ENCODE data around the gene MARCHF4. TPM values are rescaled to one million over a fixed set of nuclear protein-coding genes. Genes with fewer than 3 reads are reported as not detected.

Gene MARCHF4
- total RNA-seq, 4 donors from 2014 or later = 0.14 to 1.4 TPM; not detected in 2

DNA sequence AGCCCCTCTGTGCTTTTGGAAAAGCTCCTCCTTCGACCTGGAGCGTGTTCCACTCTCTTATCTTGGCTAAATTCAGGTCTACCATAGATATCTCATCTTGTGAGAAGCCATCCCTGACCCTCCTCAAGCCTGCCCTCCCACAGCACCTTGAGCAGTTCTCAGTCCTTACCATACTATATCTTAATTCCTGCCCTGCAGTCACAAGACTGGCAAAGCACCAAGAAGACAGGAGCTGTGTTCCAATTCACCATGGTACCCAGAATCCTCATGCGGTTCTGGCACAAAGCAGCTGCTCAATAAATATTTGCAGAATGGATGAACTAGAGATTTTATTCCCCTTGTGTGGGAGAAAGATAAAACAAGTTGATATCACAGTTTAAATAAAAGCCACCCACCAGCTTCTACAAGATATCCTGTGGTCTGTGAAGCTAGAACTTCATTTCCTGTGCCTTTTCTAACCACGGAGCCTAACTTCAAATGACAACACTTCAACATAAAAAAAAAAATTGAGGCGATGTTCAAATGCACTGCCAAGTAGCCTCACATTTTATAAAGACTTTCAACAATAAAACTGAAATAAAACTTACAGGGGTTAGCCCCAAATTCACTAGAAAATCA is 19.5 kb downstream of the MARCHF4 start:
- H3K27me3 ChIP-seq = no peaks in the 10 kb centered on the region
- no peaks in the 10 kb centered on the region for H3K9me3 ChIP-seq
- in situ Hi-C loops (cut with MboI; ENCODE audit: low pct_ligation_motif_present in 1 of 4, low pct_unique_long_range_greater_than_20kb in 1 of 4, low sequenced_read_pairs in 3 of 4) (no loop called here), intact Hi-C loops (cut with DNase I; ENCODE audit: low total_unique reads) (no loop called here)
- no peak for DNase-seq
- 44 to 65% methylated on average over 2 to 5 of the region's 5 CpGs for WGBS, 2 donors (ENCODE audit: low coverage in 1 of 2)
- no peaks in the 10 kb centered on the region for H3K36me3 ChIP-seq
- no peak overlapping the region for H3K4me3 ChIP-seq
- TF ChIP-seq POLR2AphosphoS5 (IDR thresholded peaks at IDR 0.05) = no peak
- TF ChIP-seq EP300 (IDR thresholded peaks at IDR 0.05; ENCODE audit: low read depth) = no peak
- TF ChIP-seq, protein P1, sequence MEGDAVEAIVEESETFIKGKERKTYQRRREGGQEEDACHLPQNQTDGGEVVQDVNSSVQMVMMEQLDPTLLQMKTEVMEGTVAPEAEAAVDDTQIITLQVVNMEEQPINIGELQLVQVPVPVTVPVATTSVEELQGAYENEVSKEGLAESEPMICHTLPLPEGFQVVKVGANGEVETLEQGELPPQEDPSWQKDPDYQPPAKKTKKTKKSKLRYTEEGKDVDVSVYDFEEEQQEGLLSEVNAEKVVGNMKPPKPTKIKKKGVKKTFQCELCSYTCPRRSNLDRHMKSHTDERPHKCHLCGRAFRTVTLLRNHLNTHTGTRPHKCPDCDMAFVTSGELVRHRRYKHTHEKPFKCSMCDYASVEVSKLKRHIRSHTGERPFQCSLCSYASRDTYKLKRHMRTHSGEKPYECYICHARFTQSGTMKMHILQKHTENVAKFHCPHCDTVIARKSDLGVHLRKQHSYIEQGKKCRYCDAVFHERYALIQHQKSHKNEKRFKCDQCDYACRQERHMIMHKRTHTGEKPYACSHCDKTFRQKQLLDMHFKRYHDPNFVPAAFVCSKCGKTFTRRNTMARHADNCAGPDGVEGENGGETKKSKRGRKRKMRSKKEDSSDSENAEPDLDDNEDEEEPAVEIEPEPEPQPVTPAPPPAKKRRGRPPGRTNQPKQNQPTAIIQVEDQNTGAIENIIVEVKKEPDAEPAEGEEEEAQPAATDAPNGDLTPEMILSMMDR (IDR thresholded peaks at IDR 0.05) = no peak
- no peak for TF ChIP-seq POLR2A (IDR thresholded peaks at IDR 0.05)
- peak overlapping the region in 3 of 4 donors; percentile 4 to 38 (median 36) for H3K27ac ChIP-seq
- no peaks in the 10 kb centered on the region for H3K4me1 ChIP-seq

GRCh38 chr2:216351172-216351925 is 20.9 kb downstream of the MARCHF4 start:
- WGBS, 2 donors (ENCODE audit: low coverage in 1 of 2) = 80 to 82% methylated on average over 5 of the region's 5 CpGs
- Histone ChIP-seq H3K4me3 (no peak overlapping the region), H3K27me3 (no peaks in the 10 kb centered on the region), H3K36me3 (no peaks in the 10 kb centered on the region), H3K9me3 (no peaks in the 10 kb centered on the region), H3K4me1 (no peaks in the 10 kb centered on the region), H3K27ac (no peak overlapping the region)
- in situ Hi-C loops (cut with MboI; ENCODE audit: low pct_ligation_motif_present in 1 of 4, low pct_unique_long_range_greater_than_20kb in 1 of 4, low sequenced_read_pairs in 3 of 4) = no loop called here
- TF ChIP-seq POLR2A (IDR thresholded peaks at IDR 0.05) (no peak), EP300 (IDR thresholded peaks at IDR 0.05; ENCODE audit: low read depth) (no peak), POLR2AphosphoS5 (IDR thresholded peaks at IDR 0.05) (no peak)
- TF ChIP-seq, protein P1 (IDR thresholded peaks at IDR 0.05) = no peak
- intact Hi-C loops (cut with DNase I; ENCODE audit: low total_unique reads) = no loop called here
- no peak for DNase-seq

DNA sequence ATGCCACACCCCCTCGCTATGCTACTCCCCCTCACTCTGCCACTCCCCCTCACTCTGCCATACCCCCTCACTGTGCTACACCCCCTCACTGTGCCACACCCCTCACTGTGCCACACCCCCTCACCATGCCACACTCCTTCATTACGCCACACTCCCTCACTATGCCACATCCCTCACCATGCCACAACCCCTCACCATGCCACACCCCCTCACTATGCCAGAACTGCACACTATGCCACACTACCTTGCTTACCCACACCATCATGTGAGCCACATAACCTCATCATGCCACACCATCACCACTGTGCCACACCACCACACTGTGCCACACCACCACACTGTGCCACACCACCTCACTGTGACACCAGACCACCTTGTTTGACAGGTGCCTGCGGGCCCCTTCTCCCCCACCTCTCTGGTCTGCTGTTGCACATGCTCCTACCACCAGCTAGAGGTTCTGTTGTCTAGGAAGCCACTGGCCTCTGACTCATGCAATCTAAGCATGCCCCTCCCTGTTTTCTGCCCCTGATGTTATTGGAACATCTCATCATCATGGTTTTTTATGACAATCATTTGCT is 22.0 kb downstream of the MARCHF4 start:
- Histone ChIP-seq H3K9me3 (no peaks in the 10 kb centered on the region), H3K27ac (no peak overlapping the region), H3K4me3 (no peak overlapping the region), H3K27me3 (no peaks in the 10 kb centered on the region), H3K4me1 (no peaks in the 10 kb centered on the region), H3K36me3 (no peaks in the 10 kb centered on the region)
- TF ChIP-seq POLR2A (IDR thresholded peaks at IDR 0.05) = no peak
- TF ChIP-seq, protein P1 (IDR thresholded peaks at IDR 0.05) = no peak
- no peak for TF ChIP-seq POLR2AphosphoS5 (IDR thresholded peaks at IDR 0.05)
- no peak for TF ChIP-seq EP300 (IDR thresholded peaks at IDR 0.05; ENCODE audit: low read depth)
- in situ Hi-C loops (cut with MboI; ENCODE audit: low pct_ligation_motif_present in 1 of 4, low pct_unique_long_range_greater_than_20kb in 1 of 4, low sequenced_read_pairs in 3 of 4) = no loop called here
- intact Hi-C loops (cut with DNase I; ENCODE audit: low total_unique reads) = no loop called here
- DNase-seq = no peak
- WGBS, 2 donors (ENCODE audit: low coverage in 1 of 2) = 80 to 86% methylated on average over 2 to 3 of the region's 3 CpGs

DNA sequence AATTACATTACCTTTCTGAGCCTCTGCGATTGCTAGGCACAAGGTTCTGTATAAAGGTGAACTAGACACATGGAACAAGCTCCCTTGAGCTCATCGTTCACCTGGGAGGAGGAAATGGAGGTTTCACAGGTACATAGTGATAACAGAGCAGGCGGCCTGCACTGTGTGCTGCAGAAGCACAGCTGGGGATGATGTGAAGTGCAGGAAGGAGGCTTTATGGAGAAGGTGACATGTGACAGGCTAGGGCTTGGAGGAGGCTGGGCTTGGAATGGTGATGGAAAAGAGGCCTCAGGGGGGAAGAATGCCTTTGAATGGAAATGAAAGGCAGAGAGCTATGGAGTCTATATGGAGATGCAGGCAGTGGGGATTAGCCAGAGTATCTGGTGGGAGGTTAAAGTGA is 22.9 kb downstream of the MARCHF4 start:
- no peak overlapping the region for H3K27ac ChIP-seq
- intact Hi-C loops (cut with DNase I; ENCODE audit: low total_unique reads) = loop anchor here (5.0 kb wide), 1 partner anchor 1192 kb away; no protein-coding TSS in a partner anchor
- H3K9me3 ChIP-seq = no peaks in the 10 kb centered on the region
- 42 to 50% methylated on average over 2 to 3 of the region's 3 CpGs for WGBS, 2 donors (ENCODE audit: low coverage in 1 of 2)
- TF ChIP-seq EP300 (IDR thresholded peaks at IDR 0.05; ENCODE audit: low read depth) (no peak), POLR2A (IDR thresholded peaks at IDR 0.05) (no peak)
- TF ChIP-seq, protein P1 (IDR thresholded peaks at IDR 0.05) = no peak
- no peaks in the 10 kb centered on the region for H3K36me3 ChIP-seq
- no peaks in the 10 kb centered on the region for H3K4me1 ChIP-seq
- in situ Hi-C loops (cut with MboI; ENCODE audit: low pct_ligation_motif_present in 1 of 4, low pct_unique_long_range_greater_than_20kb in 1 of 4, low sequenced_read_pairs in 3 of 4) = no loop called here
- no peak overlapping the region for H3K4me3 ChIP-seq
- DNase-seq = no peak
- H3K27me3 ChIP-seq = no peaks in the 10 kb centered on the region
